ENCODE data around the gene SNX19.

SNX19 gene

GRCh38 chr11:130873761-130874160, 42.5 kb downstream of the SNX19 start:
- DNase-seq (ENCODE audit: low read depth in 1 of 2, low spot score in 1 of 2) = no peak
- no peak overlapping the region for H3K27ac ChIP-seq (replicated peaks)

GRCh38 chr11:130872981-130873380, 43.3 kb downstream of the SNX19 start:
- TF ChIP-seq, protein P1, sequence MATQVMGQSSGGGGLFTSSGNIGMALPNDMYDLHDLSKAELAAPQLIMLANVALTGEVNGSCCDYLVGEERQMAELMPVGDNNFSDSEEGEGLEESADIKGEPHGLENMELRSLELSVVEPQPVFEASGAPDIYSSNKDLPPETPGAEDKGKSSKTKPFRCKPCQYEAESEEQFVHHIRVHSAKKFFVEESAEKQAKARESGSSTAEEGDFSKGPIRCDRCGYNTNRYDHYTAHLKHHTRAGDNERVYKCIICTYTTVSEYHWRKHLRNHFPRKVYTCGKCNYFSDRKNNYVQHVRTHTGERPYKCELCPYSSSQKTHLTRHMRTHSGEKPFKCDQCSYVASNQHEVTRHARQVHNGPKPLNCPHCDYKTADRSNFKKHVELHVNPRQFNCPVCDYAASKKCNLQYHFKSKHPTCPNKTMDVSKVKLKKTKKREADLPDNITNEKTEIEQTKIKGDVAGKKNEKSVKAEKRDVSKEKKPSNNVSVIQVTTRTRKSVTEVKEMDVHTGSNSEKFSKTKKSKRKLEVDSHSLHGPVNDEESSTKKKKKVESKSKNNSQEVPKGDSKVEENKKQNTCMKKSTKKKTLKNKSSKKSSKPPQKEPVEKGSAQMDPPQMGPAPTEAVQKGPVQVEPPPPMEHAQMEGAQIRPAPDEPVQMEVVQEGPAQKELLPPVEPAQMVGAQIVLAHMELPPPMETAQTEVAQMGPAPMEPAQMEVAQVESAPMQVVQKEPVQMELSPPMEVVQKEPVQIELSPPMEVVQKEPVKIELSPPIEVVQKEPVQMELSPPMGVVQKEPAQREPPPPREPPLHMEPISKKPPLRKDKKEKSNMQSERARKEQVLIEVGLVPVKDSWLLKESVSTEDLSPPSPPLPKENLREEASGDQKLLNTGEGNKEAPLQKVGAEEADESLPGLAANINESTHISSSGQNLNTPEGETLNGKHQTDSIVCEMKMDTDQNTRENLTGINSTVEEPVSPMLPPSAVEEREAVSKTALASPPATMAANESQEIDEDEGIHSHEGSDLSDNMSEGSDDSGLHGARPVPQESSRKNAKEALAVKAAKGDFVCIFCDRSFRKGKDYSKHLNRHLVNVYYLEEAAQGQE (IDR thresholded peaks at IDR 0.05; ENCODE audit: insufficient replicate concordance, low read depth) = no peak
- TF ChIP-seq SPI1 (IDR thresholded peaks at IDR 0.05; ENCODE audit: borderline replicate concordance, low read depth) (no peak), GABPA (IDR thresholded peaks at IDR 0.05; ENCODE audit: low read depth) (no peak), POLR2AphosphoS5 (IDR thresholded peaks at IDR 0.05; ENCODE audit: low read depth) (no peak), CTCF (IDR thresholded peaks at IDR 0.05; ENCODE audit: insufficient read depth, low read length) (no peak)
- no peak for DNase-seq (ENCODE audit: low read depth in 1 of 2, low spot score in 1 of 2)
- Histone ChIP-seq H3K27ac (replicated peaks) (no peak overlapping the region), H3K27me3 (ENCODE audit: insufficient read depth, poor library complexity, severe bottlenecking) (no peaks in the 10 kb centered on the region), H3K4me3 (replicated peaks; ENCODE audit: insufficient read depth, low read length) (no peak overlapping the region)

More at GRCh38 chr11:130873761-130874160, 42.5 kb downstream of the SNX19 start:
- no peak for TF ChIP-seq GABPA (IDR thresholded peaks at IDR 0.05; ENCODE audit: low read depth)
- TF ChIP-seq, protein P1 (IDR thresholded peaks at IDR 0.05; ENCODE audit: insufficient replicate concordance, low read depth) = no peak
- no peak for TF ChIP-seq CTCF (IDR thresholded peaks at IDR 0.05; ENCODE audit: insufficient read depth, low read length)
- TF ChIP-seq SPI1 (IDR thresholded peaks at IDR 0.05; ENCODE audit: borderline replicate concordance, low read depth) = no peak
- TF ChIP-seq POLR2AphosphoS5 (IDR thresholded peaks at IDR 0.05; ENCODE audit: low read depth) = no peak
- Histone ChIP-seq H3K4me3 (replicated peaks; ENCODE audit: insufficient read depth, low read length) (no peak overlapping the region), H3K27me3 (ENCODE audit: insufficient read depth, poor library complexity, severe bottlenecking) (no peaks in the 10 kb centered on the region)

GRCh38 chr11:130872513-130872912, 43.8 kb downstream of the SNX19 start:
- TF ChIP-seq POLR2AphosphoS5 (IDR thresholded peaks at IDR 0.05; ENCODE audit: low read depth) (no peak), SPI1 (IDR thresholded peaks at IDR 0.05; ENCODE audit: borderline replicate concordance, low read depth) (no peak), CTCF (IDR thresholded peaks at IDR 0.05; ENCODE audit: insufficient read depth, low read length) (no peak), GABPA (IDR thresholded peaks at IDR 0.05; ENCODE audit: low read depth) (no peak)
- TF ChIP-seq, protein P1 (IDR thresholded peaks at IDR 0.05; ENCODE audit: insufficient replicate concordance, low read depth) = no peak
- Histone ChIP-seq H3K27me3 (ENCODE audit: insufficient read depth, poor library complexity, severe bottlenecking) (no peaks in the 10 kb centered on the region), H3K4me3 (replicated peaks; ENCODE audit: insufficient read depth, low read length) (no peak overlapping the region), H3K27ac (replicated peaks) (no peak overlapping the region)
- no peak for DNase-seq (ENCODE audit: low read depth in 1 of 2, low spot score in 1 of 2)
